GM23338 (cell line): ENCODE measurements around the gene KICS2. TPM values are rescaled to one million over a fixed set of nuclear protein-coding genes. Genes with fewer than 3 reads are reported as not detected.

Experiments used
- ATAC-seq: fragments of 200-7000 bp; cut with Tn5 transposase; 3 replicates; pipeline ENCODE4 v1.9.1; 2020
- DNase-seq: peaks from one replicate; pipeline ENCODE4 v3.0.0-alpha.2; 2015; ENCODE audit warnings: low spot score
- H2AFZ ChIP-seq: fragments of 200-600 bp; sonication (generic); 2 replicates; pipeline ENCODE4 v1.8.0; 2016; ENCODE audit warnings: antibody characterized with exemption, mild to moderate bottlenecking, moderate library complexity
- H3F3A ChIP-seq: fragments of 200-600 bp; sonication (generic); replicated peaks from 2 replicates; pipeline ENCODE4 v1.8.0; 2017; ENCODE audit warnings: antibody characterized with exemption, mixed run types, low read depth
- H3K27ac ChIP-seq: fragments of 200-600 bp; sonication (generic); 2 replicates; pipeline ENCODE4 v1.6.1; 2016; ENCODE audit warnings: low read depth
- H3K27me3 ChIP-seq: fragments of 200-600 bp; sonication (generic); 2 replicates; pipeline ENCODE4 v1.8.0; 2016; ENCODE audit warnings: mild to moderate bottlenecking, mixed run types, moderate library complexity; ENCODE audit not compliant: insufficient read depth
- H3K36me3 ChIP-seq: fragments of 200-600 bp; sonication (generic); 2 replicates; pipeline ENCODE4 v1.8.0; 2016; ENCODE audit warnings: mild to moderate bottlenecking; ENCODE audit not compliant: insufficient read depth
- H3K4me1 ChIP-seq: fragments of 200-600 bp; sonication (generic); 2 replicates; pipeline ENCODE4 v1.8.0; 2016; ENCODE audit warnings: mild to moderate bottlenecking, moderate library complexity; ENCODE audit not compliant: insufficient read depth
- H3K4me2 ChIP-seq: fragments of 200-600 bp; sonication (generic); 2 replicates; pipeline ENCODE4 v1.7.1; 2017; ENCODE audit warnings: mixed run types
- H3K4me3 ChIP-seq: fragments of 200-600 bp; sonication (generic); 2 replicates; pipeline ENCODE4 v1.6.1; 2016; ENCODE audit warnings: mixed run types
- H3K79me2 ChIP-seq: fragments of 200-600 bp; sonication (generic); replicated peaks from 2 replicates; pipeline ENCODE4 v1.8.0; 2017; ENCODE audit warnings: mild to moderate bottlenecking; ENCODE audit not compliant: insufficient read depth
- H3K9me2 ChIP-seq: fragments of 200-600 bp; sonication (generic); 2 replicates; pipeline ENCODE4 v1.8.0; 2017; ENCODE audit not compliant: insufficient read depth
- H4K20me1 ChIP-seq: fragments of 200-600 bp; sonication (generic); replicated peaks from 2 replicates; pipeline ENCODE4 v1.8.0; 2017; ENCODE audit warnings: mild to moderate bottlenecking; ENCODE audit not compliant: insufficient read depth
- H3K27ac Mint-ChIP-seq: 2 replicates; pipeline ENCODE4 v1.8.0; 2020; ENCODE audit warnings: inconsistent platforms, mild to moderate bottlenecking, moderate library complexity, mixed read lengths
- H3K27me3 Mint-ChIP-seq: 3 replicates; pipeline ENCODE4 v1.8.0; 2022; ENCODE audit warnings: low read depth, mild to moderate bottlenecking, moderate library complexity, mixed read lengths, inconsistent platforms; ENCODE audit not compliant: insufficient read depth, poor library complexity
- H3K36me3 Mint-ChIP-seq: 3 replicates; pipeline ENCODE4 v1.8.0; 2021; ENCODE audit warnings: low read depth, mild to moderate bottlenecking, inconsistent platforms, moderate library complexity, mixed read lengths
- H3K4me1 Mint-ChIP-seq: 3 replicates; pipeline ENCODE4 v1.8.0; 2020; ENCODE audit warnings: mild to moderate bottlenecking, inconsistent platforms, mixed read lengths
- H3K4me3 Mint-ChIP-seq: 3 replicates; pipeline ENCODE4 v1.8.0; 2021; ENCODE audit warnings: moderate library complexity, mild to moderate bottlenecking, inconsistent platforms, mixed read lengths
- H3K9me3 Mint-ChIP-seq: 3 replicates; pipeline ENCODE4 v1.8.0; 2020; ENCODE audit warnings: moderate library complexity, mild to moderate bottlenecking, inconsistent platforms, mixed read lengths
- CREB1 ChIP-seq: fragments of 250-450 bp; sonication (Bioruptor Pico); IDR thresholded peaks from 2 replicates; pipeline ENCODE4 v1.5.0; 2020; ENCODE audit warnings: low read depth, mild to moderate bottlenecking, moderate library complexity
- EZH2 ChIP-seq: fragments of 200-600 bp; sonication (generic); IDR thresholded peaks from one replicate; pipeline ENCODE4 v1.8.0; 2017; ENCODE audit warnings: antibody characterized with exemption, mild to moderate bottlenecking, low read depth; ENCODE audit not compliant: unreplicated experiment
- EZH2phosphoT487 ChIP-seq: fragments of 200-600 bp; sonication (generic); IDR thresholded peaks from one replicate; pipeline ENCODE4 v1.8.1; 2018; ENCODE audit warnings: antibody characterized with exemption; ENCODE audit not compliant: unreplicated experiment
- JUNB ChIP-seq: IDR thresholded peaks from one replicate; pipeline ENCODE4 v1.6.1; 2016; ENCODE audit warnings: antibody characterized with exemption; ENCODE audit not compliant: unreplicated experiment
- NANOG ChIP-seq: IDR thresholded peaks from 2 replicates; pipeline ENCODE4 v1.6.1; 2016; ENCODE audit warnings: antibody characterized with exemption, borderline replicate concordance
- POLR2AphosphoS5 ChIP-seq: IDR thresholded peaks from 2 replicates; pipeline ENCODE4 v1.6.1; 2016; ENCODE audit warnings: antibody characterized with exemption, low read depth
- STAT1 ChIP-seq: IDR thresholded peaks from one replicate; pipeline ENCODE4 v1.6.1; 2016; ENCODE audit warnings: antibody characterized with exemption; ENCODE audit not compliant: unreplicated experiment
- ZNF114 ChIP-seq: fragments of 250-450 bp; sonication (Bioruptor Pico); IDR thresholded peaks from 2 replicates; pipeline ENCODE4 v1.5.0; 2020; ENCODE audit warnings: mild to moderate bottlenecking, moderate library complexity
- ZNF331 ChIP-seq: fragments of 250-450 bp; sonication (Bioruptor Pico); IDR thresholded peaks from 2 replicates; pipeline ENCODE4 v1.5.0; 2020; ENCODE audit warnings: low read depth, mild to moderate bottlenecking, moderate library complexity
- polyA plus RNA-seq: library from polyadenylated mRNA; unstranded; fragments of >200 nt; fragmentation: Nextera tagmentation; extraction: Ambion mirVana; gene quantifications from 2 replicates; pipeline ENCODE4 v1.2.1, GENCODE V29; 2016
- total RNA-seq: library from RNA; depleted of rRNA; stranded (reverse); fragments of >200 nt; shearing (Covaris generic); gene quantifications from 2 replicates; pipeline ENCODE4 v1.2.3, GENCODE V29; 2014
- TF ChIP-seq, protein P1 (sequence below), 2 experiments: fragments of 200-600 bp in 1 of 2; sonication (generic) in 1 of 2; conservative IDR thresholded peaks; 2 replicates each; pipeline versions ENCODE4 v1.5.1 to v1.6.1; 2016 to 2017; ENCODE audit warnings: antibody characterized with exemption in 2 of 2, low read depth in 2 of 2, mild to moderate bottlenecking in 2 of 2, moderate library complexity in 1 of 2
- TF ChIP-seq, protein P2 (sequence below): IDR thresholded peaks from 2 replicates; pipeline ENCODE4 v1.6.1; 2016; ENCODE audit warnings: antibody characterized with exemption
- TF ChIP-seq, protein P3 (sequence below): IDR thresholded peaks from one replicate; pipeline ENCODE4 v1.6.1; 2018; ENCODE audit warnings: antibody characterized with exemption; ENCODE audit not compliant: unreplicated experiment
- TF ChIP-seq, protein P4 (sequence below): fragments of 250-450 bp; sonication (Bioruptor Pico); IDR thresholded peaks from 2 replicates; pipeline ENCODE4 v1.5.0; 2020; ENCODE audit warnings: mild to moderate bottlenecking, moderate library complexity

The KICS2 gene
- total and polyA plus RNA-seq, 2 experiments from 2014 or later: 7.6 to 10.5 TPM

DNA sequence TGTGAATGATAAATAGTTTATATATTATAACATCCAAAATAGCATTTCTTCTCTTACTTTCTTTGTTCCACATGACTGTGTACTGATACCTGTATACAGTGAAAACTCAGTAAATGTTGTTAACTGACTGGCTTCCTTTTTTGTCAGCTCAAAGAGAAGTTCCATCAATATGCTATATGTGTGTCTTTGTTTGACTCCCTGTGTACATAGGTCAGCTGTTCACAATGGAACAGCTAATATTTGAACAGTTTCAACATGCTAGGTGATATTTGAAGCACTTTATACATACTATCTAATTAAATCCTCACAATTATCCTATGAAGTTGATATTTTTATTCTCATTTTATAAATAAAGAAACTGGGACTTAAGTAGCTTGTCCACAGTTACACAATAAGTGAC is 15.3 kb upstream of the KICS2 start:
- H3K27ac Mint-ChIP-seq: no peak overlapping the region
- ATAC-seq (no peak), DNase-seq (no peak)
- Histone ChIP-seq H3K36me3 (no peaks in the 10 kb centered on the region), H3K9me2 (no peaks in the 10 kb centered on the region), H3K4me3 (no peak overlapping the region), H4K20me1 (no peaks in the 10 kb centered on the region), H2AFZ (no peak overlapping the region), H3K4me1 (no peaks in the 10 kb centered on the region), H3K79me2 (no peaks in the 10 kb centered on the region), H3K27ac (no peak overlapping the region), H3K27me3 (no peaks in the 10 kb centered on the region), H3K4me2 (no peak overlapping the region), H3F3A (no peaks in the 10 kb centered on the region)
- no peak overlapping the region for H3K4me3 Mint-ChIP-seq
- no peaks in the 10 kb centered on the region for H3K27me3 Mint-ChIP-seq
- H3K9me3 Mint-ChIP-seq: no peaks in the 10 kb centered on the region
- no peaks in the 10 kb centered on the region for H3K36me3 Mint-ChIP-seq
- TF ChIP-seq ZNF331 (CRISPR knock-in tag) (no peak), POLR2AphosphoS5 (no peak), EZH2phosphoT487 (no peak), NANOG (no peak), ZNF114 (CRISPR knock-in tag) (no peak), STAT1 (no peak), EZH2 (no peak), CREB1 (CRISPR knock-in tag) (no peak), JUNB (no peak)
- TF ChIP-seq, protein P1, sequence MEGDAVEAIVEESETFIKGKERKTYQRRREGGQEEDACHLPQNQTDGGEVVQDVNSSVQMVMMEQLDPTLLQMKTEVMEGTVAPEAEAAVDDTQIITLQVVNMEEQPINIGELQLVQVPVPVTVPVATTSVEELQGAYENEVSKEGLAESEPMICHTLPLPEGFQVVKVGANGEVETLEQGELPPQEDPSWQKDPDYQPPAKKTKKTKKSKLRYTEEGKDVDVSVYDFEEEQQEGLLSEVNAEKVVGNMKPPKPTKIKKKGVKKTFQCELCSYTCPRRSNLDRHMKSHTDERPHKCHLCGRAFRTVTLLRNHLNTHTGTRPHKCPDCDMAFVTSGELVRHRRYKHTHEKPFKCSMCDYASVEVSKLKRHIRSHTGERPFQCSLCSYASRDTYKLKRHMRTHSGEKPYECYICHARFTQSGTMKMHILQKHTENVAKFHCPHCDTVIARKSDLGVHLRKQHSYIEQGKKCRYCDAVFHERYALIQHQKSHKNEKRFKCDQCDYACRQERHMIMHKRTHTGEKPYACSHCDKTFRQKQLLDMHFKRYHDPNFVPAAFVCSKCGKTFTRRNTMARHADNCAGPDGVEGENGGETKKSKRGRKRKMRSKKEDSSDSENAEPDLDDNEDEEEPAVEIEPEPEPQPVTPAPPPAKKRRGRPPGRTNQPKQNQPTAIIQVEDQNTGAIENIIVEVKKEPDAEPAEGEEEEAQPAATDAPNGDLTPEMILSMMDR (conservative IDR thresholded peaks at IDR 0.05; ENCODE audit: low read depth in 2 of 2): no peak
- TF ChIP-seq, protein P2, sequence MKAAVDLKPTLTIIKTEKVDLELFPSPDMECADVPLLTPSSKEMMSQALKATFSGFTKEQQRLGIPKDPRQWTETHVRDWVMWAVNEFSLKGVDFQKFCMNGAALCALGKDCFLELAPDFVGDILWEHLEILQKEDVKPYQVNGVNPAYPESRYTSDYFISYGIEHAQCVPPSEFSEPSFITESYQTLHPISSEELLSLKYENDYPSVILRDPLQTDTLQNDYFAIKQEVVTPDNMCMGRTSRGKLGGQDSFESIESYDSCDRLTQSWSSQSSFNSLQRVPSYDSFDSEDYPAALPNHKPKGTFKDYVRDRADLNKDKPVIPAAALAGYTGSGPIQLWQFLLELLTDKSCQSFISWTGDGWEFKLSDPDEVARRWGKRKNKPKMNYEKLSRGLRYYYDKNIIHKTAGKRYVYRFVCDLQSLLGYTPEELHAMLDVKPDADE: no peak
- TF ChIP-seq, protein P3, sequence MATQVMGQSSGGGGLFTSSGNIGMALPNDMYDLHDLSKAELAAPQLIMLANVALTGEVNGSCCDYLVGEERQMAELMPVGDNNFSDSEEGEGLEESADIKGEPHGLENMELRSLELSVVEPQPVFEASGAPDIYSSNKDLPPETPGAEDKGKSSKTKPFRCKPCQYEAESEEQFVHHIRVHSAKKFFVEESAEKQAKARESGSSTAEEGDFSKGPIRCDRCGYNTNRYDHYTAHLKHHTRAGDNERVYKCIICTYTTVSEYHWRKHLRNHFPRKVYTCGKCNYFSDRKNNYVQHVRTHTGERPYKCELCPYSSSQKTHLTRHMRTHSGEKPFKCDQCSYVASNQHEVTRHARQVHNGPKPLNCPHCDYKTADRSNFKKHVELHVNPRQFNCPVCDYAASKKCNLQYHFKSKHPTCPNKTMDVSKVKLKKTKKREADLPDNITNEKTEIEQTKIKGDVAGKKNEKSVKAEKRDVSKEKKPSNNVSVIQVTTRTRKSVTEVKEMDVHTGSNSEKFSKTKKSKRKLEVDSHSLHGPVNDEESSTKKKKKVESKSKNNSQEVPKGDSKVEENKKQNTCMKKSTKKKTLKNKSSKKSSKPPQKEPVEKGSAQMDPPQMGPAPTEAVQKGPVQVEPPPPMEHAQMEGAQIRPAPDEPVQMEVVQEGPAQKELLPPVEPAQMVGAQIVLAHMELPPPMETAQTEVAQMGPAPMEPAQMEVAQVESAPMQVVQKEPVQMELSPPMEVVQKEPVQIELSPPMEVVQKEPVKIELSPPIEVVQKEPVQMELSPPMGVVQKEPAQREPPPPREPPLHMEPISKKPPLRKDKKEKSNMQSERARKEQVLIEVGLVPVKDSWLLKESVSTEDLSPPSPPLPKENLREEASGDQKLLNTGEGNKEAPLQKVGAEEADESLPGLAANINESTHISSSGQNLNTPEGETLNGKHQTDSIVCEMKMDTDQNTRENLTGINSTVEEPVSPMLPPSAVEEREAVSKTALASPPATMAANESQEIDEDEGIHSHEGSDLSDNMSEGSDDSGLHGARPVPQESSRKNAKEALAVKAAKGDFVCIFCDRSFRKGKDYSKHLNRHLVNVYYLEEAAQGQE: no peak
- TF ChIP-seq, protein P4, sequence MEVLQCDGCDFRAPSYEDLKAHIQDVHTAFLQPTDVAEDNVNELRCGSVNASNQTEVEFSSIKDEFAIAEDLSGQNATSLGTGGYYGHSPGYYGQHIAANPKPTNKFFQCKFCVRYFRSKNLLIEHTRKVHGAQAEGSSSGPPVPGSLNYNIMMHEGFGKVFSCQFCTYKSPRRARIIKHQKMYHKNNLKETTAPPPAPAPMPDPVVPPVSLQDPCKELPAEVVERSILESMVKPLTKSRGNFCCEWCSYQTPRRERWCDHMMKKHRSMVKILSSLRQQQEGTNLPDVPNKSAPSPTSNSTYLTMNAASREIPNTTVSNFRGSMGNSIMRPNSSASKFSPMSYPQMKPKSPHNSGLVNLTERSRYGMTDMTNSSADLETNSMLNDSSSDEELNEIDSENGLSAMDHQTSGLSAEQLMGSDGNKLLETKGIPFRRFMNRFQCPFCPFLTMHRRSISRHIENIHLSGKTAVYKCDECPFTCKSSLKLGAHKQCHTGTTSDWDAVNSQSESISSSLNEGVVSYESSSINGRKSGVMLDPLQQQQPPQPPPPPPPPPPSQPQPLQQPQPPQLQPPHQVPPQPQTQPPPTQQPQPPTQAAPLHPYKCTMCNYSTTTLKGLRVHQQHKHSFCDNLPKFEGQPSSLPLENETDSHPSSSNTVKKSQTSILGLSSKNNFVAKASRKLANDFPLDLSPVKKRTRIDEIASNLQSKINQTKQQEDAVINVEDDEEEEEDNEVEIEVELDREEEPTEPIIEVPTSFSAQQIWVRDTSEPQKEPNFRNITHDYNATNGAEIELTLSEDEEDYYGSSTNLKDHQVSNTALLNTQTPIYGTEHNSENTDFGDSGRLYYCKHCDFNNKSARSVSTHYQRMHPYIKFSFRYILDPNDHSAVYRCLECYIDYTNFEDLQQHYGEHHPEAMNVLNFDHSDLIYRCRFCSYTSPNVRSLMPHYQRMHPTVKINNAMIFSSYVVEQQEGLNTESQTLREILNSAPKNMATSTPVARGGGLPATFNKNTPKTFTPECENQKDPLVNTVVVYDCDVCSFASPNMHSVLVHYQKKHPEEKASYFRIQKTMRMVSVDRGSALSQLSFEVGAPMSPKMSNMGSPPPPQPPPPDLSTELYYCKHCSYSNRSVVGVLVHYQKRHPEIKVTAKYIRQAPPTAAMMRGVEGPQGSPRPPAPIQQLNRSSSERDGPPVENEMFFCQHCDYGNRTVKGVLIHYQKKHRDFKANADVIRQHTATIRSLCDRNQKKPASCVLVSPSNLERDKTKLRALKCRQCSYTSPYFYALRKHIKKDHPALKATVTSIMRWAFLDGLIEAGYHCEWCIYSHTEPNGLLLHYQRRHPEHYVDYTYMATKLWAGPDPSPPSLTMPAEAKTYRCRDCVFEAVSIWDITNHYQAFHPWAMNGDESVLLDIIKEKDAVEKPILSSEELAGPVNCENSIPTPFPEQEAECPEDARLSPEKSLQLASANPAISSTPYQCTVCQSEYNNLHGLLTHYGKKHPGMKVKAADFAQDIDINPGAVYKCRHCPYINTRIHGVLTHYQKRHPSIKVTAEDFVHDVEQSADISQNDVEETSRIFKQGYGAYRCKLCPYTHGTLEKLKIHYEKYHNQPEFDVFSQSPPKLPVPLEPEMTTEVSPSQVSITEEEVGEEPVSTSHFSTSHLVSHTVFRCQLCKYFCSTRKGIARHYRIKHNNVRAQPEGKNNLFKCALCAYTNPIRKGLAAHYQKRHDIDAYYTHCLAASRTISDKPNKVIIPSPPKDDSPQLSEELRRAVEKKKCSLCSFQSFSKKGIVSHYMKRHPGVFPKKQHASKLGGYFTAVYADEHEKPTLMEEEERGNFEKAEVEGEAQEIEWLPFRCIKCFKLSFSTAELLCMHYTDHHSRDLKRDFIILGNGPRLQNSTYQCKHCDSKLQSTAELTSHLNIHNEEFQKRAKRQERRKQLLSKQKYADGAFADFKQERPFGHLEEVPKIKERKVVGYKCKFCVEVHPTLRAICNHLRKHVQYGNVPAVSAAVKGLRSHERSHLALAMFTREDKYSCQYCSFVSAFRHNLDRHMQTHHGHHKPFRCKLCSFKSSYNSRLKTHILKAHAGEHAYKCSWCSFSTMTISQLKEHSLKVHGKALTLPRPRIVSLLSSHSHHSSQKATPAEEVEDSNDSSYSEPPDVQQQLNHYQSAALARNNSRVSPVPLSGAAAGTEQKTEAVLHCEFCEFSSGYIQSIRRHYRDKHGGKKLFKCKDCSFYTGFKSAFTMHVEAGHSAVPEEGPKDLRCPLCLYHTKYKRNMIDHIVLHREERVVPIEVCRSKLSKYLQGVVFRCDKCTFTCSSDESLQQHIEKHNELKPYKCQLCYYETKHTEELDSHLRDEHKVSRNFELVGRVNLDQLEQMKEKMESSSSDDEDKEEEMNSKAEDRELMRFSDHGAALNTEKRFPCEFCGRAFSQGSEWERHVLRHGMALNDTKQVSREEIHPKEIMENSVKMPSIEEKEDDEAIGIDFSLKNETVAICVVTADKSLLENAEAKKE (CRISPR knock-in tag): no peak
- H3K4me1 Mint-ChIP-seq: peaks cover 3% of the 10 kb centered on the region; the same call in 2 of the 3 replicates
